GM19025 (cell line): ENCODE results near the gene TRAPPC5.
A peak's percentile ranks its signal among the peaks of the same experiment; 100 is the strongest.

Experiments used
- ATAC-seq: cut with Tn5 transposase; IDR thresholded peaks from one replicate; pipeline ENCODE4 v1.9.1; 2021; ENCODE audit warnings: mild to moderate bottlenecking, low read depth, moderate library complexity; ENCODE audit not compliant: unreplicated experiment

Gene TRAPPC5

DNA sequence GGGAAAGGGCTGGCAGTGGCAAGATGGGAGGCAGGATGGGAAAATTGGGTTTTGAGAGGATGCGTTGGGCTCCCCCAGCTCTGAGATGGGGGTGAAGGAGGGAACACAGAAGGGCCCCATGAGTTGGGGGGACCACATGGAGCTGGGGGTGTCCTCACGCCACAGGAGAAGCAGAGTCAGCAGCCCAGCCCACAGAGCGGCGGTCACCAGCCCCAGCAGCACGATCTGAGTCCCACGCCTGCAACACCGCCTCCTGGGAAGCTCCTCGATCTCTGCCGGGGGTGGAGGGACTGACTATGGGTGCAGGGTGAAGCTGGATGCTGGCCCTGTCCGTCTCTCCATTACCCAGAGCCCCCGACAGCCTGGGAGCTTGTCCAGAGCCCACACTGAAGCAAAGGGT lies 17.9 kb downstream of the TRAPPC5 start:
- ATAC-seq: no peak

DNA sequence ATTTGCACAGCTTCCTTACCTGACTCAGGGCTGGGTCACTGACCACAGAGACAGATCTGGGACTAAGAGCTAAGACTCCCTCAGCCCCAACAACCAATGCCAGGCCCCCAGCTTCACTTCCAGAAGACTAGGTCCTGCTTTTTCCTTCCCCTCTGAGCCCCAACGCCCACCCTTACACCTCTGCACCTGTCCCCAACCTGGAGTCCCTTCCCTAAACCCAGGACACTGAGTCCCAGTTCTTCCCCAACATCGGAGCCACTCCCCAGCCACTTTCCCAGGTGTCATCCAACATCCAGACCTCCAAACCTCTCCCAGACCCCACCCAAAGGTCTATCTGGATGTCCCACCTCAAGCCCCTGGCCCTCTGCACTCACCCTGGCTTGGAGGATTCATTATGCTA lies 18.4 kb downstream of the TRAPPC5 start:
- ATAC-seq: no peak

DNA sequence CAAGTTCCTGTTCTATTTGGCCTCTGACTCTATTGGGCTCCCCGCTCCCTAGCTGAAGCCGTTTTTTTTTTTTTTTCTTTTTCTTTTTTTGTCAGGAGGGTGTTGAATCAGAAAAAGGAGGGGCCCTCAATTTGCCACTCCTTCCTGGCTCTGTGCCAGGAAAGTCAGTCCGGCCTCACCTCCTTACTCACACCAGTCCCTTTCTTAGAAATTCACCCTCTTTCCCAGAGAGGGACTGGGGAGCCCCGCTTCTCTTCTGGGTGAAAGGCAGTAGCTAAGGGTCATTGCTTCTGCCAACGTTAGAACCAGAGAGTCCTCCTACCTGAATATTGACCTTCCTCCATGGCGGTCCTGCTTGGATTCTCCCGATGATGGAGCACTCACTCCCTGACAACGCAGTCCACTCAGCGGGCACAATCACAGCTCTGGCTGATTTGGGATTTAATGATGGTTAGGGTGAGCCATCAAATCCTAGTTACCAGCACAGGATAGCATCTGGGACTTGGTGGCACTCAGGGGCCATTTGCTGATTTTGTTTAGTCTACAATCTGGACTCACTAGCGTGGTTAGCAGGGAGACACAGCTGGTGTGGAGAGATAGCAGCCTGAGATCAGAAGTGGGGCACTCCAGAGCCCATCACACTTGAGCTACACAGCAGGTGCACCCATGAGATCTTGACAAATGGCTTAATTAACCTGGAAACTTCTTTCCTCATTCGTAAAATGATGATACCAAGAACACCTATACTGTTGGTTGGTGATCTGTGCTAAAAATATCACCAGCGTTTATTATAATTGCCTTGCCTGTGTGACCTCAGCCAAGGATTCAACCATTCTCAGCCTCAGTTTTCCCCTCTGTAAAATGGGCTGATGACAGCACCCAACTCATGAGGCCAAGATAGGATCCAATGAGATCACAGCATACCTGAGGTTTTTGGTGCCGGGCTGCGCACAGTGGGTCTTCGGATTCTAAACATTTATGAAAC lies 19.1 kb downstream of the TRAPPC5 start:
- ATAC-seq: no peak

DNA sequence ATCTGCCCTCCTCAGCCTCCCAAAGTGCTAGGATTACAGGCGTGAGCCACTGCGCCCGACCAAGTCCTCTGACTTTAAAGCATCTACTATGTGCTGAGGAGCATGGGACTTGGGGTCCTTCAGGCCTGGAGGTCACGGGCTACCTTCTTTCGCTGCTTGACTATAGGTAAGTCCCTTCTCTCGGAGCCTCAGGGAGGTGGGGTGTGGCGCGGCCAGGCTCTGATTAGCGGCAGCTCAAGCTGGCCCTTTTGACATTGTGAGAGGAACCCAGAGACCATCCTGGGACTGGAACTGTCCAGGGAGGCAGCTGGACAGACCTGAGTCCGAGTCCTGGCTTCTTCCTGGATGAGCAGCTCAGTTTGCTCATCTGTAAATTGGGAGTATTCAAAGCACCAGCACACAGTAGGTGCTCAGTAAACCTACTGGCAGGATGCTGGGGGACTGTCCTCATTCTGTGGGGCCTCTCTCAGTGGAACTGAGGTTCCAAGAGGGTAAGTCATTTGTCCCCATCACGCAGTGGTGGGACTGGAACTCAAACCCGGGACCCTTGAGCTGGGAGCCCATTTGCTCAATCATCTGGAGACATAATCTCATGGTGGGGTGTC lies 20.5 kb downstream of the TRAPPC5 start:
- no peak for ATAC-seq

DNA sequence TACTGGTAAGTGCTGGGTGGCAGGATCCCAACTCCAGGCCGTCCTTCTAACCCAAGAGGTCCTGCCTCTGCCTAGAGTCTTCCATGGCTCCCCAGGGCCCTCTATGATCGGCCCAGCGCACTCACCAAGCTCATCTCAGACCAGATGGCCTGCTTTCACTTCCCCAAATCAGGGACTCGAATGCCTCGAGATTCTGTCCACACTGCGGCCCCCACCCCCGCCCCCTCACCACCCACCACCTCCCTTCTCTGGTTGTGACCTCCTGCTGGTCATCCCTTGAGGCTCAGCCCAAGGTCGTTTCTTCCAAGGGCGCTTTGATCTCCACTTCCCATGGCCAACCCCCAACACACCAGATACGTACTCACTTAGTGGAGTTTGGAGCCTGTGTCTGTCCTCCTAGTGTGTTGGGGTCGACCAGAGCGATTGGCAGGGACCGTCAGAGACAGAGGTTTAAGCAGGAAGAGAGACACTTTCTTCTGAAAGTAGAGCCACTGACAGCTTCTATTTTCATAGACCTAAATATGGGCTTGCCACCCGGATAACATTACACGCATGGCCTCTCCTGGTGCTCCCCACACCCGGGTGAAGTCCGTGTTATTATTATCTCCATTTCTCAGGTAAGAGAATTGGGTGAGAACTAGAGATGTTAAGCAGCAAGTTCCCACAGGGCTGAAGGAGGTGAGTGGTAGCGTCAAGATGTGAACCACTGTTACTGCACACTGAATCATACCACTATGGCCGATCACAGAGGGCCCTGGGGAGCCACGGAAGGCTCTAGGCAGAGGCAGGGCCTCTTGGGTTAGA lies 21.2 kb downstream of the TRAPPC5 start, which contains the start of gene FCER2:
TSS of gene FCER2 (minus strand) at position 478 of the 804 bp plus-strand sequence. CDS start 2,371 bp downstream, outside the sequence.
- ATAC-seq: peak; percentile 52

DNA sequence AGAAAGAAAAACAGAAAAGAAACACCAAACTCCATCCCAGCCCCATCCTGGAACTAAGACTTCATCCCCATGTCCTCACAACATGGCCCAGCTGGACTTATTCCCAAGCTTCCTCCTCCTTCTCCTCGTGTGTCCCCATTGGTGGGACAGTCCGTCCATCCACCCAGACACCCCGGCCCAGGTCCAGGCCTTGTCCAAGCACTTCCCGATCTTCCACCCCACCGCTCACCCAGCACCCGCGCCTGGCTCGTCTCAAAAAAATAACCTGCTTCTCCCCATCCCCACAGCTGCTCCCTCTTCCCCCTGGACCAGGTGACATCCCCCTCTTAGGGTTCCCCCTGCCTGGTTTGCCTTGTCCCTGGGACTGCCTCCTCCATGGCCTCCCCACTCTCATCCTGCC lies 22.7 kb downstream of the TRAPPC5 start:
- ATAC-seq: no peak

DNA sequence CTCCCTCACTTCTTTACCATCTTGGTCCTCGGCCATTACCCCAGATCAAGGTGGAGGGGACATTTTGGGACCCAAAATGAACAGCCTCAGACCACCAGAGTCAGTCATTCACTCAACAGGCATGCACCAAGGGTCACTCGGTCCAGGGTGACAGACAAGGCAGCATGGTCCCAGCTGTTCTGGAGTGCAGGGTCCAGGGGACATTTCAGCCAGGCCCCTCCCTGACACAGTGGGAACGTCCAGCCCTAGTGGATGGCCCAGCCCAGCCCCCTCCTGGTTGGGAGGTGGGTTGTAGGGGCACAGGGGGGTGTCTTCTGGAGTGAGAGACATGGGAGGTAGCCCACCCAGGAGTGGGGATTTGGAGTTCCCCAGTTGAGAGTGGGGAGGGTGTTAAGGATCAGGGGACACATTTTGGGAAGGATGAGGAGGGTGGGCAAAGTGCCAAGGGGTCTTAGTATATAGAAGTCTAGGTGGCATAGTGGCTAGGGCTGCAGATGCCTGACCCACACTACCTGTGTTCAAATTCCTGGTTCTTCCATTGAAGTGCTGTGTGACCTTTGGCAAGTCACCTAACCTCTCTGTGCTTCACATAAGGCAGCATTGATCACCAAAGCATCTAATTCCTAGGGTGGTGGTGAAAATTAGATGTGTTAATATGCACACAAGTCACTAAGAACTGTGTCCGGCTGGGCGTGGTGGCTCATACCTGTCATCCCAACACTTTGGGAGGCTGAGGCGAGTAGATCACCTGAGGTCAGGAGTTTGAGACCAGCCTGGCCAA lies 23.8 kb downstream of the TRAPPC5 start:
- no peak for ATAC-seq

DNA sequence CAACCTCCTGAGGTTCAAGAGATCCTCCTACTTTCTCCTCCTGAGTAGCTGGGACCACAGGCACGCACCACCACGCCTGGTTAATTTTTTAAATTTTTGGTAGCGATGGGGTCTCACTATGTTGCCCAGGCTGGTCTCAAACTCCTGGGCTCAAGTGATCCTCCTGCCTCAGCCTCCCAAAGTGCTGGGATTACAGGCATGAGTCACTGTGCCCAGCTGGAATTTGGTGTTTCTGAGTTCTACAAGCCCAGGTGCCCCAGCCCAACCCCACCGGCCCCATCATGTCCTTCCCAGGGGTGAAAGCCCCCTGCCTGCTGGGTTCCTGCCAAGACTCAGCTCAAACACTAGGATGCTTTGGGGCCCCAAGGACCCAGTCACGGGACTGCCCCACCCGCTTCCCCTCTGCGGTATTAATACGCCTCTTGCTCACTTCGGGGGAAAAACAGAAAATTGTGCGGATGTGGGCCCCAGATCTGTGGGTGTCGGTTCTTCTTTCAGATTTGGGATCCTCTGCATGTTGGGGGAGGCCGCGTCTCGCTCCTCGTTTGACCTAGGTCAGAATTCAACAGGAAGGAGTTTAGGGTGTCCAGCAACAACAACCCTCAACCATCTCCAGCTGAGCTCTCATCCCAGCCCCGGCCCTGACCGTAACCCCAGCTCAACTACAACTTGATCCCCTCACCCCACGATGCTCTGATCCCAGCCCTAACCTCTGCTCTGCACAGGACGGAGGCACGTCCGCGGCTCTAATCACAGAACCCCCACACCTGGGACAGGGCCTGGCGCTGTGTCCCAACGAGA lies 25.0 kb downstream of the TRAPPC5 start:
- ATAC-seq: peak; percentile 42

DNA sequence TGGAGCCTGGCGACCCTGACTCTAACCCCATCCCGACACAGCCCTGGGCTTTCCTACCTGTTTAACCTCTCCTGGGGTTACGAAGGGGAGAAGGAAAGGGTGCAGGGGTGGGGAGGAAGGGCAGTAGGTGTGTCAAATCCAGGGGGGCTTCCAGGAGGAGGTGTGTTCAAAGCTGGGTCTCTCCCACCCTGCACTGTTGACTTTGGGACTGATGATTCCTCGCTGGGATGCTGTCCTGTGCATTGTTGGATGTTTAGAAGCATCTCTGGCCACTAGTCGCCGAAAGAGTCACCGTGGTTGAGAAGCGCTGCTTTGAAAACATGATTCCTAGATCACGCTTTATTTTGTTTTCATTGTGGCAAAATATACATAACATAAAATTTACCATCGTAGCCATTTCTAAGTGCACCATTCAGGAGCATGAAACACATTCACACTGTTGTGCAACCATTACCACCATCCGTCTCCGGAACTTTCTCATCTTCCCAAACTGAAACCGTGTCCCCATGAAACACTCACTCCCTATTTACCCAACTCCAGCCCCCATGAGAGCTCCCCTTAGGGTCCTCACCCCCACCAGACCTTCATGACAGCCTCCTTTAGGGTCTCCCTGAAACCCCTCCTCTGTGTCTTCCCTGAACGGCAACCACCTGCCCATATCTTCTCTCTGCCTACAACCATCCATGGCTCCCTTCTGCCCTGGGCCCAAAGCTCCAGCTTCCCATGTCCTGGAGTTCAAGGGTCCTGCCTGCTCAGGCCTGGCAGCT lies 25.7 kb downstream of the TRAPPC5 start:
- no peak for ATAC-seq

DNA sequence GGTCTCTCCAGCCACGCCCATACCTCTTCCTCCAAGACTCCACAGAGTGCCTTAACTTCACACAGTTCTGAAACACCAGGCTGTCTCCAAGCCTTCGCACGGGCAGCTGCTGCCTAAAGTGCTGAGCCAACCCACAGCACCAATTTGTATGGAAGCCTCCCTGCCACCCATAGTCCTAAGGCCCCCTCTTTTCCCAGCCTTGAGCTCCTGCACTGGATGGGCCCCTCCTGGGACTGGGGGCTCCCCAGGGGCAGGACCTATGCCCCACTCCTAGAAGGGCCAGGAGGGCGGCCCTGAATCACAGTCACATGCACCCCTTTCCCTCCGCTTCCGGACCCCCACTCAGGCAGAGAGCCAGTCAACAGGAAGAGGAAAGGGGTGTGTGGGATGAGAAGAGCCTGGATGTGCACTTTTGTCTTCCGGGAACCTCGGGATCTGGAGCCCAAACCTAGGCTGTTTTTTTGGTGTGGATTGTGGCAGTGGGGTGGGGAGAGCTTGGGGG lies 26.4 kb downstream of the TRAPPC5 start:
- no peak for ATAC-seq

DNA sequence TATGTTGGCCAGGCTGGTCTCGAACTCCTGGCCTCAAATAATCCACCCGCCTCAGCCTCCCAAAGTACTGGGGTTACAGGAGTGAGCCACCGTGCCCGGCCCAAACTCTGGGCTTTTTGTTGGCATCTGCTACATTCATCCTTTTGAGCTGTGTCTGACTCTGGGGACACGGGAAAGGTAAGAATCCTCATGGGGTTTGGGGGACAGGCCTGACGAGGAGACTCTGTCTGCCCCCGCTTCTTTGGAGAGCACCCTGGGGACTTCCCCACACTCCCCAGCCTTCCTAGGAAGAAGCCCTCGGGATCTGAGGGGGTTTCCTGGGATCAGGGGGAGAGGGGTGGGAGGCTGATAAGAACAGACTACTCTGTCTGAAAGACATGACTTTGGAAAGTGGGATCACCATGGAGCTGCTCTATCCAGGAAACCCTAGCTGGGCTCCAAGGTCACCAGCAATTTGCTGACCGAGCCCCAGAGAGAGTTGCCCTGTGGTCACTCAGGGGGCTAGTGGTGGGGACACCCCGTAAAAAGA lies 29.4 kb downstream of the TRAPPC5 start:
- ATAC-seq: no peak

DNA sequence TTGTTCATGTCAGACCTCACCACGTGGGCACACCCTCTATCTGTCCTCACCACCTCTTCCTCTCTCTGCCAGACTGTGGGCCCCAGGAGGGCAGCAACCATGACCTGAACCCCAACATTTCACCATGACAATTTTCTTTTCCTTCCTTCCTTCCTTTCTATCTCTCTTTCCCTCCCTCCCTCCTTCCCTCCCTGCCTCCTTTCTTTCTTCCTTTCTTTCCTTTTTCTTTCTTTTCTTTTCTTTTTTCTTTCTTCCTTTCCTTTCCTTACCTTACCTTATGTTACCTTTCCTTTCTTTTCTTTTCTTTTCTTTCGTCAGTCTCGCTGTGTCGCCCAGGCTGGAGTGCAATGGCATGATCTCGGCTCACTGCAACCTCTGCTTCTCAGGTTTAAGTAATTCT lies 30.0 kb downstream of the TRAPPC5 start:
- ATAC-seq: no peak

DNA sequence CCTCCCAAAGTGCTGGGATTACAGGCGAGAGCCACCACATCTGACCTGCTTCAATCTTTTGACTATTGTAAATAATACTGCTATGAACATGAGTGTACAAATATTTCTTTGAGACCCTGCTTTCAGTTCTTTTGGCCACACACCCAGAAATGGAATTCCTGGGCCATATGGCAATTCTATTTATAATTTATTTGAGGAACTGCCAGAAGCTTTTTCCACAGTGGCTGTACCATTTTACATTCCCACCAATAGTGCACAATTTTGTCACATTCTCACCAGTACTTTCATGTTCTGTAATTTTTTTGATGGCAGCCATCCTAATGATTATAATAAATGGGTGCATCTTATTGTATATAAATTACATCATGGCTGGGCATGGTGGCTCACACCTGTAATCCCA lies 35.0 kb downstream of the TRAPPC5 start:
- no peak for ATAC-seq

DNA sequence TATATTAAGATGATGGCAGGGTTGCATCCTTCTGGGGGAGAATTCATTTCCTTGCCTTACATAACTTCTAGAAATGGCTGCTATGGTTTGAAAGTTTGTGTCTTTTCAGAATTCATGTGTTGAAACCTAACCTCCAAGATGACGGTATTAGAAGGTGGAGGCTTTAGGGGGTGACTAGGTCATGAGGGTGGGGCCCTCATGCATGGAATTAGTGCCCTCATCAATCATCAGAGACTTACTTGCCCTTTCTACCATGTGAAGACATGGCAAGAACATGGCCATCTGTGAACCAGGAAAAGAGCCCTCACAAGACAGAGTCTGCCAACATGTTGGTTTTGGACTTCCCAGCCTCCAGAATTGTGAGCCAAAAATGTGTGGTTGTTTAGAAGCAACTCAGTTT lies 36.1 kb downstream of the TRAPPC5 start:
- no peak for ATAC-seq

DNA sequence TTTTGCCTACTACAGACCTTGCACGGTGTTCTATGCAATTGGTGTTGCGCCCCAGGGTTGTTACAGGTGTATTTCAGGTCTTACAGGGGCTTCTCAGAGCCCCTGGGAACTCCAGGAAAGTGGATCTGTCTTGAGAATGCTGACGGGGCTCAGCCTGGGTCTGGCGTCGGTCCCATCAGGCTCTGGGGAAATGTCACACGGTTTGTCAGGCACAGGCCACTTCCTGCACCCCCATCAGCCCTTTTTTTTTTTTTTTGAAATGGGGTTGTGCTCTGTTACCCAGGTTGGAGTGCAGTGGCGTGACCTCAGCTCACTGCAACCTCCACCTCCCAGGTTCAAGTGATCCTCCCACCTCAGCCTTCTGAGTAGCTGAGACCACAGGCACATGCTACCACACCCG lies 38.0 kb downstream of the TRAPPC5 start:
- no peak for ATAC-seq

DNA sequence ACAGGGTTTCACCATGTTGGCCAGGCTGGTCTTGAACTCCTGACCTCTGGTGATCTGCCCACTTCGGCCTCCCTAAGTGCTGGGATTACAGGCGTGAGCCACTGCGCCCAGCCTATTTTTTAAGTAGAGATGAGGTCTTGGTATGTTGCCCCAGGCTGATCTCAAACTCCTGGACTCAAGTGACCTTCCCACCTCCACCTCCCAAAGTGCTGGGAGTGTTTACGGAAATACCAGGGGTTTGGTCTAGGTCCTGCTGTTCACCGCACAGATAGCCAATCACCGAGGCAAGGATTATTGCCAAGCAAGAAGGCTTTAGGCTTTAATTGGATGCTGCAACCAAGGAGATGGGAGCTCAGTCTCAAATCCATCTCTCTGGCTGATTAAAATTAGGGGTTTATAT lies 39.7 kb downstream of the TRAPPC5 start:
- ATAC-seq: no peak

DNA sequence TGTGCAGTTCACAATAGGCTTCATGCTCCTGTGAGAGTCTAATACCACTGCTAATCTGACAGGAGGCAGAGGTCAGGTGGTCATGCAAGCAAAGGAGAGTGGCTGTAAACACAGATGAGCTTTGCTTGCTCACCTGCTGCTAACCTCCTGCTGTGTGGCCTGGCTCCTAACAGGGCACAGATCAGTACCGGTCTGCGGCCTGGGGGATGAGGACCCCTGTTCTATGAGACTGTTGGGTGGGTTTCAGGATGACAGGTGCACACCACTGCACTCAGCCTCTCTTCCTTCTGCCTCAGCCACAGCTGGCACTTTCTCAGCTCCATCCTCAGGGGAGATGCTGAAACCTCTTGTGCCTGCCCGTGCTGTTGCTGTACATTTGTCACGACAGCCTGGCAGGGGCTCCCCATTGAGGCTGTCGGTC lies 41.6 kb downstream of the TRAPPC5 start:
- ATAC-seq: no peak

DNA sequence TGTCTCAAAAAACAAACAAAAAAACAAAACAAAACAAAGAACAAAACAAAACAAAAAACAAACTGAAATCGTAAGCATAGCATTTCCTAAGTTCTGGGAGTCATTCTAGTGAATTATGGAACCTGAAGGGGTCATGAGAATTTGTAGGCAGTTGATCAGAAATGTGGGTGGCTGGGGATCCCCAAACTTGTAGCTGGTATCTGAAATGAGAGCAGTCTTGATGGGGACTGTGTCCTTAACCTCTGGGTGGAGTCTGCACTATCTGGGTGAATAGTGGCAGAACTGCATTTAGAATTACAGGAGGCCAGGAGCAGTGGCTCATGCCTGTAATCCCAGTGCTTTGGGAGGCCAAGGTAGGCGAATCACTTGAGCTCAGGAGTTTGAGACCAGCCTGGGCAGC lies 45.2 kb downstream of the TRAPPC5 start:
- ATAC-seq: no peak
